ENCODE results near the gene LPIN1.

GRCh38 chr2:11698009-11698922, 48.2 kb upstream of the LPIN1 start:
- TF ChIP-seq, protein P1, sequence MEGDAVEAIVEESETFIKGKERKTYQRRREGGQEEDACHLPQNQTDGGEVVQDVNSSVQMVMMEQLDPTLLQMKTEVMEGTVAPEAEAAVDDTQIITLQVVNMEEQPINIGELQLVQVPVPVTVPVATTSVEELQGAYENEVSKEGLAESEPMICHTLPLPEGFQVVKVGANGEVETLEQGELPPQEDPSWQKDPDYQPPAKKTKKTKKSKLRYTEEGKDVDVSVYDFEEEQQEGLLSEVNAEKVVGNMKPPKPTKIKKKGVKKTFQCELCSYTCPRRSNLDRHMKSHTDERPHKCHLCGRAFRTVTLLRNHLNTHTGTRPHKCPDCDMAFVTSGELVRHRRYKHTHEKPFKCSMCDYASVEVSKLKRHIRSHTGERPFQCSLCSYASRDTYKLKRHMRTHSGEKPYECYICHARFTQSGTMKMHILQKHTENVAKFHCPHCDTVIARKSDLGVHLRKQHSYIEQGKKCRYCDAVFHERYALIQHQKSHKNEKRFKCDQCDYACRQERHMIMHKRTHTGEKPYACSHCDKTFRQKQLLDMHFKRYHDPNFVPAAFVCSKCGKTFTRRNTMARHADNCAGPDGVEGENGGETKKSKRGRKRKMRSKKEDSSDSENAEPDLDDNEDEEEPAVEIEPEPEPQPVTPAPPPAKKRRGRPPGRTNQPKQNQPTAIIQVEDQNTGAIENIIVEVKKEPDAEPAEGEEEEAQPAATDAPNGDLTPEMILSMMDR (IDR thresholded peaks at IDR 0.05), result no peak
- TF ChIP-seq EP300 (IDR thresholded peaks at IDR 0.05) (no peak), POLR2AphosphoS5 (IDR thresholded peaks at IDR 0.05) (peak; percentile 39 to 51 (median 47)), POLR2A (IDR thresholded peaks at IDR 0.05) (no peak)
